ENCODE measurements around the gene KIAA0753. TPM values are rescaled to one million over a fixed set of nuclear protein-coding genes. Genes with fewer than 3 reads are reported as not detected.

KIAA0753 gene
- total and polyA plus RNA-seq, 2 of the 13 experiments (the other 11 are each of a cell fraction or from before 2014, with no cell fraction given) = 5.2 to 9.1 TPM

DNA sequence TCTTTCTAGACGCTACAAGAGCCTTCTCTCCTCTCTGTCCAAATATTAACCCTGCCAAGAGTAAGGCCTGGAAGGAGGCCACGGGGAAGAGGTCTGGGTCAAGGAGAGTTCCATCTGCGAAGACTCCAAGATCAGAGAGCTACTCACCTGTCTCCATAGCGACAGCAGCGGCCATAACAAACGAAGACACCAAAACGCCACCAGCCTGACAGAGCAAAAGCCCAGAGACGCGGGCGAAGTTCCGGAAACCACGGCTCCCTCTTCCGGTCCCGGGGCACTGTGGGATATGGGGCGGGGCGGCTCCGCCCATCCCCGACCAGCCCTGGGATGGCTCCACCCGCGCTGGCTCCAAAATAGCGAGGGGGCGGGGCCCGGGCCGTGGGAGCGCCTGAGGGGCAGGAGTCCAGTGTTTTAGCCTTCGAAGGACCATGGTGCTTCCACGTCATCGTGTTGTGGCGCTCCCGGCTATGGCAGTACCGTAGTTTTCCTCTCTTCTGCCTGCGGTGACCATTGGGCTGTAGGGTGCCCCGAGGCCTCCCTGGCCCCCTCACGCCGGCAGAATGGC, 10.9 kb upstream of the KIAA0753 start, which contains the start of the genes C17orf100 and MED31 (continued):
- TF ChIP-seq, protein P1, sequence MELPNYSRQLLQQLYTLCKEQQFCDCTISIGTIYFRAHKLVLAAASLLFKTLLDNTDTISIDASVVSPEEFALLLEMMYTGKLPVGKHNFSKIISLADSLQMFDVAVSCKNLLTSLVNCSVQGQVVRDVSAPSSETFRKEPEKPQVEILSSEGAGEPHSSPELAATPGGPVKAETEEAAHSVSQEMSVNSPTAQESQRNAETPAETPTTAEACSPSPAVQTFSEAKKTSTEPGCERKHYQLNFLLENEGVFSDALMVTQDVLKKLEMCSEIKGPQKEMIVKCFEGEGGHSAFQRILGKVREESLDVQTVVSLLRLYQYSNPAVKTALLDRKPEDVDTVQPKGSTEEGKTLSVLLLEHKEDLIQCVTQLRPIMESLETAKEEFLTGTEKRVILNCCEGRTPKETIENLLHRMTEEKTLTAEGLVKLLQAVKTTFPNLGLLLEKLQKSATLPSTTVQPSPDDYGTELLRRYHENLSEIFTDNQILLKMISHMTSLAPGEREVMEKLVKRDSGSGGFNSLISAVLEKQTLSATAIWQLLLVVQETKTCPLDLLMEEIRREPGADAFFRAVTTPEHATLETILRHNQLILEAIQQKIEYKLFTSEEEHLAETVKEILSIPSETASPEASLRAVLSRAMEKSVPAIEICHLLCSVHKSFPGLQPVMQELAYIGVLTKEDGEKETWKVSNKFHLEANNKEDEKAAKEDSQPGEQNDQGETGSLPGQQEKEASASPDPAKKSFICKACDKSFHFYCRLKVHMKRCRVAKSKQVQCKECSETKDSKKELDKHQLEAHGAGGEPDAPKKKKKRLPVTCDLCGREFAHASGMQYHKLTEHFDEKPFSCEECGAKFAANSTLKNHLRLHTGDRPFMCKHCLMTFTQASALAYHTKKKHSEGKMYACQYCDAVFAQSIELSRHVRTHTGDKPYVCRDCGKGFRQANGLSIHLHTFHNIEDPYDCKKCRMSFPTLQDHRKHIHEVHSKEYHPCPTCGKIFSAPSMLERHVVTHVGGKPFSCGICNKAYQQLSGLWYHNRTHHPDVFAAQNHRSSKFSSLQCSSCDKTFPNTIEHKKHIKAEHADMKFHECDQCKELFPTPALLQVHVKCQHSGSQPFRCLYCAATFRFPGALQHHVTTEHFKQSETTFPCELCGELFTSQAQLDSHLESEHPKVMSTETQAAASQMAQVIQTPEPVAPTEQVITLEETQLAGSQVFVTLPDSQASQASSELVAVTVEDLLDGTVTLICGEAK (IDR thresholded peaks at IDR 0.05) = peak; percentile 56
- TF ChIP-seq, protein P1 (CRISPR knock-in tag; IDR thresholded peaks at IDR 0.05) = no peak
- TF ChIP-seq, protein P2, sequence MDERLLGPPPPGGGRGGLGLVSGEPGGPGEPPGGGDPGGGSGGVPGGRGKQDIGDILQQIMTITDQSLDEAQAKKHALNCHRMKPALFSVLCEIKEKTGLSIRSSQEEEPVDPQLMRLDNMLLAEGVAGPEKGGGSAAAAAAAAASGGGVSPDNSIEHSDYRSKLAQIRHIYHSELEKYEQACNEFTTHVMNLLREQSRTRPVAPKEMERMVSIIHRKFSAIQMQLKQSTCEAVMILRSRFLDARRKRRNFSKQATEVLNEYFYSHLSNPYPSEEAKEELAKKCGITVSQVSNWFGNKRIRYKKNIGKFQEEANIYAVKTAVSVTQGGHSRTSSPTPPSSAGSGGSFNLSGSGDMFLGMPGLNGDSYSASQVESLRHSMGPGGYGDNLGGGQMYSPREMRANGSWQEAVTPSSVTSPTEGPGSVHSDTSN (CRISPR knock-in tag; IDR thresholded peaks at IDR 0.05) = no peak
- TF ChIP-seq KAT8 (CRISPR knock-in tag; IDR thresholded peaks at IDR 0.05) = peak; percentile 76
- no peak for TF ChIP-seq ZBTB20 (CRISPR knock-in tag; IDR thresholded peaks at IDR 0.05; ENCODE audit: borderline replicate concordance, low read depth)
- peak; percentile 53 for TF ChIP-seq MIXL1 (CRISPR knock-in tag; IDR thresholded peaks at IDR 0.05)
- TF ChIP-seq ZNF891 (CRISPR knock-in tag; IDR thresholded peaks at IDR 0.05) = no peak; the same call in 1 of the 2 replicates
- no peak for TF ChIP-seq ZNF121 (CRISPR knock-in tag; IDR thresholded peaks at IDR 0.05)
- no peak for TF ChIP-seq NFYB (CRISPR knock-in tag; IDR thresholded peaks at IDR 0.05)
- no peak for TF ChIP-seq SRSF1 (optimal IDR thresholded peaks at IDR 0.05; ENCODE audit: low read depth, low read length)
- TF ChIP-seq PRPF4 (IDR thresholded peaks at IDR 0.05; ENCODE audit: low read depth, low read length, poor library complexity, severe bottlenecking) = no peak
- peak; percentile 79 for TF ChIP-seq TAF1 (CRISPR knock-in tag; IDR thresholded peaks at IDR 0.05)
- no peak for TF ChIP-seq SOX6 (IDR thresholded peaks at IDR 0.05)
- TF ChIP-seq SOX6 (CRISPR knock-in tag; IDR thresholded peaks at IDR 0.05) = no peak
- TF ChIP-seq YEATS2 (CRISPR knock-in tag; IDR thresholded peaks at IDR 0.05; ENCODE audit: borderline replicate concordance) = peak; percentile 62; the same call in 1 of the 2 replicates
- TF ChIP-seq ETV5 (CRISPR knock-in tag; IDR thresholded peaks at IDR 0.05; ENCODE audit: borderline replicate concordance) = peak; percentile 9; the same call in 1 of the 2 replicates
- TF ChIP-seq, protein P3, sequence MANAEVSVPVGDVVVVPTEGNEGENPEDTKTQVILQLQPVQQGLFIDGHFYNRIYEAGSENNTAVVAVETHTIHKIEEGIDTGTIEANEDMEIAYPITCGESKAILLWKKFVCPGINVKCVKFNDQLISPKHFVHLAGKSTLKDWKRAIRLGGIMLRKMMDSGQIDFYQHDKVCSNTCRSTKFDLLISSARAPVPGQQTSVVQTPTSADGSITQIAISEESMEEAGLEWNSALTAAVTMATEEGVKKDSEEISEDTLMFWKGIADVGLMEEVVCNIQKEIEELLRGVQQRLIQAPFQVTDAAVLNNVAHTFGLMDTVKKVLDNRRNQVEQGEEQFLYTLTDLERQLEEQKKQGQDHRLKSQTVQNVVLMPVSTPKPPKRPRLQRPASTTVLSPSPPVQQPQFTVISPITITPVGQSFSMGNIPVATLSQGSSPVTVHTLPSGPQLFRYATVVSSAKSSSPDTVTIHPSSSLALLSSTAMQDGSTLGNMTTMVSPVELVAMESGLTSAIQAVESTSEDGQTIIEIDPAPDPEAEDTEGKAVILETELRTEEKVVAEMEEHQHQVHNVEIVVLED (CRISPR knock-in tag; IDR thresholded peaks at IDR 0.05; ENCODE audit: borderline replicate concordance) = 0 out of 2 replicates have a peak, but pooled peaks have one; percentile 13
- TF ChIP-seq HCFC1 (IDR thresholded peaks at IDR 0.05; ENCODE audit: low read depth, low read length) = peak; percentile 52; the same call in 1 of the 2 replicates
- 0 out of 2 replicates have a peak, but pooled peaks have one; percentile 31 for TF ChIP-seq IRF2 (CRISPR knock-in tag; IDR thresholded peaks at IDR 0.05)
- TF ChIP-seq ZBTB42 (CRISPR knock-in tag; IDR thresholded peaks at IDR 0.05) = no peak
